Activated CD4-positive, alpha-beta T cell treated with anti-CD3 and anti-CD28 coated beads, Interleukin-2, amount 50 U/mL, for 4 hours (primary cell): ENCODE data around the gene TNKS2.
A peak's percentile ranks its signal among the peaks of the same experiment; 100 is the strongest.
"Not testable (repeated sequence)": the region's sequence is repeated elsewhere in the genome, so short reads cannot be mapped to it uniquely, and the experiment has no call there.

ENCODE experiments used
- DNase-seq, 2 experiments: peaks; one replicate each; pipeline ENCODE4 v3.0.0-alpha.2; 2020

The TNKS2 gene

GRCh38 chr10:91797048-91797690, 1.1 kb upstream of the TNKS2 start:
- no peak for DNase-seq

- peak in 1 of 2 experiments; percentile 20 for DNase-seq
Measured at GRCh38 chr10:91798649-91799611, 704 bp downstream of the TNKS2 start.

GRCh38 chr10:91799612-91799975, 1.4 kb downstream of the TNKS2 start:
- no peak for DNase-seq

GRCh38 chr10:91800182-91800581, 2.0 kb downstream of the TNKS2 start:
- no peak for DNase-seq

GRCh38 chr10:91800756-91801155, 2.5 kb downstream of the TNKS2 start:
- DNase-seq = no peak

- DNase-seq = no peak
Measured at GRCh38 chr10:91803386-91804125, 5.3 kb downstream of the TNKS2 start.

- no peak for DNase-seq
Measured at GRCh38 chr10:91804126-91804510, 5.9 kb downstream of the TNKS2 start.

- DNase-seq = no peak
Measured at GRCh38 chr10:91805110-91805838, 7.0 kb downstream of the TNKS2 start.

GRCh38 chr10:91807264-91807663, 9.0 kb downstream of the TNKS2 start:
- not testable (repeated sequence) for DNase-seq

GRCh38 chr10:91813251-91813650, 15.0 kb downstream of the TNKS2 start:
- no peak for DNase-seq

- DNase-seq = no peak
Measured at GRCh38 chr10:91816981-91817380, 18.8 kb downstream of the TNKS2 start.

GRCh38 chr10:91820144-91820543, 21.9 kb downstream of the TNKS2 start:
- no peak for DNase-seq

GRCh38 chr10:91824076-91824475, 25.9 kb downstream of the TNKS2 start:
- no peak for DNase-seq

- no peak for DNase-seq
Measured at GRCh38 chr10:91829268-91829667, 31.0 kb downstream of the TNKS2 start.

GRCh38 chr10:91838199-91838598, 40.0 kb downstream of the TNKS2 start:
- no peak for DNase-seq

- DNase-seq = no peak
Measured at GRCh38 chr10:91843083-91843482, 44.9 kb downstream of the TNKS2 start.

GRCh38 chr10:91856637-91857036, 58.4 kb downstream of the TNKS2 start:
- no peak for DNase-seq

GRCh38 chr10:91860885-91861284, 62.7 kb downstream of the TNKS2 start:
- no peak for DNase-seq

GRCh38 chr10:91864099-91864498, 65.9 kb downstream of the TNKS2 start:
- DNase-seq = no peak

- DNase-seq = no peak
Measured at GRCh38 chr10:91864744-91865143, 66.5 kb downstream of the TNKS2 start.

GRCh38 chr10:91865562-91866081, 67.4 kb downstream of the TNKS2 start:
- DNase-seq = no peak

- no peak for DNase-seq
Measured at GRCh38 chr10:91875156-91875555, 76.9 kb downstream of the TNKS2 start.

GRCh38 chr10:91875779-91876178, 77.6 kb downstream of the TNKS2 start:
- no peak for DNase-seq
